ENCODE results near the gene SH3PXD2B. TPM values are rescaled to one million over a fixed set of nuclear protein-coding genes. Genes with fewer than 3 reads are reported as not detected.
A peak's percentile ranks its signal among the peaks of the same experiment; 100 is the strongest.

Gene SH3PXD2B
- total RNA-seq, 6 donors from 2014 or later, result 17.1 to 55.5 (median 43.2) TPM

GRCh38 chr5:172440486-172440885 is 13.8 kb downstream of the SH3PXD2B start:
- H3K9me3 ChIP-seq, result no peaks in the 10 kb centered on the region
- ATAC-seq (ENCODE audit: low FRiP score in 2 of 2), result no peak
- WGBS, 2 donors, result 96 to 98% methylated on average over 7 of the region's 7 CpGs
- H3K36me3 ChIP-seq, result no peaks in the 10 kb centered on the region
- TF ChIP-seq EP300 (IDR thresholded peaks at IDR 0.05) (no peak), POLR2A (IDR thresholded peaks at IDR 0.05) (no peak), POLR2AphosphoS5 (IDR thresholded peaks at IDR 0.05) (no peak)
- TF ChIP-seq, protein P1, sequence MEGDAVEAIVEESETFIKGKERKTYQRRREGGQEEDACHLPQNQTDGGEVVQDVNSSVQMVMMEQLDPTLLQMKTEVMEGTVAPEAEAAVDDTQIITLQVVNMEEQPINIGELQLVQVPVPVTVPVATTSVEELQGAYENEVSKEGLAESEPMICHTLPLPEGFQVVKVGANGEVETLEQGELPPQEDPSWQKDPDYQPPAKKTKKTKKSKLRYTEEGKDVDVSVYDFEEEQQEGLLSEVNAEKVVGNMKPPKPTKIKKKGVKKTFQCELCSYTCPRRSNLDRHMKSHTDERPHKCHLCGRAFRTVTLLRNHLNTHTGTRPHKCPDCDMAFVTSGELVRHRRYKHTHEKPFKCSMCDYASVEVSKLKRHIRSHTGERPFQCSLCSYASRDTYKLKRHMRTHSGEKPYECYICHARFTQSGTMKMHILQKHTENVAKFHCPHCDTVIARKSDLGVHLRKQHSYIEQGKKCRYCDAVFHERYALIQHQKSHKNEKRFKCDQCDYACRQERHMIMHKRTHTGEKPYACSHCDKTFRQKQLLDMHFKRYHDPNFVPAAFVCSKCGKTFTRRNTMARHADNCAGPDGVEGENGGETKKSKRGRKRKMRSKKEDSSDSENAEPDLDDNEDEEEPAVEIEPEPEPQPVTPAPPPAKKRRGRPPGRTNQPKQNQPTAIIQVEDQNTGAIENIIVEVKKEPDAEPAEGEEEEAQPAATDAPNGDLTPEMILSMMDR (IDR thresholded peaks at IDR 0.05), result no peak
- H3K27ac ChIP-seq, result no peak overlapping the region
- H3K27me3 ChIP-seq, result no peaks in the 10 kb centered on the region
- no peak for DNase-seq
- H3K4me3 ChIP-seq, result no peak overlapping the region
- H3K4me1 ChIP-seq, result peaks cover 37 to 48% (median 38%) of the 10 kb centered on the region in 4 donors

GRCh38 chr5:172439785-172440477 is 14.4 kb downstream of the SH3PXD2B start:
- ATAC-seq (ENCODE audit: low FRiP score in 2 of 2), result peak in 1 of 2 donors; percentile 28

GRCh38 chr5:172438319-172438668 is 16.0 kb downstream of the SH3PXD2B start:
- ATAC-seq (ENCODE audit: low FRiP score in 2 of 2), result no peak
- TF ChIP-seq EP300 (IDR thresholded peaks at IDR 0.05), result no peak
- TF ChIP-seq, protein P1 (IDR thresholded peaks at IDR 0.05), result no peak
- no peak for TF ChIP-seq POLR2AphosphoS5 (IDR thresholded peaks at IDR 0.05)
- TF ChIP-seq POLR2A (IDR thresholded peaks at IDR 0.05), result no peak
- WGBS, 2 donors, result 70 to 72% methylated on average over 6 of the region's 6 CpGs

More at GRCh38 chr5:172439785-172440477, 14.4 kb downstream of the SH3PXD2B start:
- TF ChIP-seq POLR2AphosphoS5 (IDR thresholded peaks at IDR 0.05), result peak in 1 of 2 donors; percentile 4
- no peak for TF ChIP-seq EP300 (IDR thresholded peaks at IDR 0.05)
- no peak for TF ChIP-seq POLR2A (IDR thresholded peaks at IDR 0.05)
- TF ChIP-seq, protein P1 (IDR thresholded peaks at IDR 0.05), result no peak
- H3K27ac ChIP-seq, result no peak overlapping the region
- peak; percentile 65 to 80 for DNase-seq
- no peaks in the 10 kb centered on the region for H3K27me3 ChIP-seq
- WGBS, 2 donors, result 75 to 89% methylated on average over 18 to 20 of the region's 22 CpGs
- no peaks in the 10 kb centered on the region for H3K9me3 ChIP-seq
- no peaks in the 10 kb centered on the region for H3K36me3 ChIP-seq
- peaks cover 33 to 45% (median 34%) of the 10 kb centered on the region in 4 donors for H3K4me1 ChIP-seq
- H3K4me3 ChIP-seq, result no peak overlapping the region

DNA sequence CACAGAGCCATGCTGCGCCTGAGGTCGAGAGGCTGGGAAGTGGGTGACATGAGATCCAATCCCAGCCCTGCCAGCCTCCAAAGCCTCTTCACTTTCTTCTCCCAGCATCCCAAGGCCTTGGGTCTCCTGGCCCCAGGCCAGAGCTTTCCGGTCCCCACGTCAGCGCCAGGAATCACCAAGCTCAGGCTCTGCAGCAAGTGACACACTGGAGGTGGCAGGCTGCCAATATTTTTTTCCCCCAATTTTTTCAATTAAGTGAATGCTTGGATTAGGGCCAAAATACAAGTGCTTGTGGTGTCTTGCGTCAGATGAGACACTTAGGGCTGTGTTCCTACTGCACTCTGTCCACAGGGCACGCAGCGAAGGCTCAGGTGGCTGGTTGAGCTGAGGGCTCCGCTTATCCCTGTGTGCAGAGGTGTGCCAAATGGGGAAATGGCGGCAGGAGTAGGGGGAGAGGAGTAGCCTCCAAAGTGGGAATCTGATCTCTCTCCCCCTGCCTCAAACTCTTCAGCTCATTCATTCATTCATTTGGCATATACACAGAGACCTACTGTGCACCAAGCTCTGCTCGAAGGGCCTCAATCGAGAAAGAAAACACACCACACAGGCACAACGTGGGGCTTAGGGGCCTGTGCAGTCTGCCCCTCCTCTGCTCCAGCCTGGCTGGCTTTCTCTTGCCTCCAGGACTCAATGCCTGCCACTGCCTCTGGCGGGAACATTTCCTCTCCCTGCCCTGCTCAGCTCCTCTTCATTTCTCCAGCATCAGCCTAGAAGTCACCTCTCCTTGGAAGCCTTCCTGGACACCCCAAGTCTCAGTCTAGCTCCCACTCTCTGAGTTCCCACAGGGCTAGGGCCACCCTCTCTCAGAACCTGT is 16.6 kb downstream of the SH3PXD2B start:
- no peaks in the 10 kb centered on the region for H3K9me3 ChIP-seq
- peaks cover 12 to 31% (median 17%) of the 10 kb centered on the region in 4 donors for H3K4me1 ChIP-seq
- TF ChIP-seq EP300 (IDR thresholded peaks at IDR 0.05) (peak in 1 of 4 donors; percentile 61), POLR2A (IDR thresholded peaks at IDR 0.05) (peak in 1 of 4 donors; percentile 48), POLR2AphosphoS5 (IDR thresholded peaks at IDR 0.05) (peak in 1 of 2 donors; percentile 66)
- TF ChIP-seq, protein P1 (IDR thresholded peaks at IDR 0.05), result no peak
- peak overlapping the region in 3 of 4 donors; percentile 45 to 63 (median 58) for H3K27ac ChIP-seq
- no peak overlapping the region for H3K4me3 ChIP-seq
- DNase-seq (peak; percentile 78 to 81), ATAC-seq (ENCODE audit: low FRiP score in 2 of 2) (peak; percentile 61 to 79)
- H3K36me3 ChIP-seq, result no peaks in the 10 kb centered on the region
- WGBS, 2 donors, result 39 to 52% methylated on average over 12 to 14 of the region's 14 CpGs
- H3K27me3 ChIP-seq, result no peaks in the 10 kb centered on the region

More at GRCh38 chr5:172438319-172438668, 16.0 kb downstream of the SH3PXD2B start:
- no peaks in the 10 kb centered on the region for H3K27me3 ChIP-seq
- peak overlapping the region in 3 of 4 donors; percentile 29 to 63 (median 45) for H3K27ac ChIP-seq
- no peaks in the 10 kb centered on the region for H3K9me3 ChIP-seq
- no peak overlapping the region for H3K4me3 ChIP-seq
- peaks cover 16 to 31% (median 18%) of the 10 kb centered on the region in 4 donors for H3K4me1 ChIP-seq
- no peaks in the 10 kb centered on the region for H3K36me3 ChIP-seq
- no peak for DNase-seq

All from upper lobe of left lung (tissue), 6 donors.